GM23338 (cell line): Measurements from ENCODE around the gene PPFIBP1. TPM values are rescaled to one million over a fixed set of nuclear protein-coding genes. Genes with fewer than 3 reads are reported as not detected.

ENCODE experiments used
- ATAC-seq: fragments of 200-7000 bp; cut with Tn5 transposase; 3 replicates; pipeline ENCODE4 v1.9.1; 2020
- DNase-seq: peaks from one replicate; pipeline ENCODE4 v3.0.0-alpha.2; 2015; ENCODE audit warnings: low spot score
- H2AFZ ChIP-seq: fragments of 200-600 bp; sonication (generic); 2 replicates; pipeline ENCODE4 v1.8.0; 2016; ENCODE audit warnings: antibody characterized with exemption, mild to moderate bottlenecking, moderate library complexity
- H3F3A ChIP-seq: fragments of 200-600 bp; sonication (generic); replicated peaks from 2 replicates; pipeline ENCODE4 v1.8.0; 2017; ENCODE audit warnings: antibody characterized with exemption, mixed run types, low read depth
- H3K27ac ChIP-seq: fragments of 200-600 bp; sonication (generic); 2 replicates; pipeline ENCODE4 v1.6.1; 2016; ENCODE audit warnings: low read depth
- H3K27me3 ChIP-seq: fragments of 200-600 bp; sonication (generic); 2 replicates; pipeline ENCODE4 v1.8.0; 2016; ENCODE audit warnings: mild to moderate bottlenecking, mixed run types, moderate library complexity; ENCODE audit not compliant: insufficient read depth
- H3K36me3 ChIP-seq: fragments of 200-600 bp; sonication (generic); 2 replicates; pipeline ENCODE4 v1.8.0; 2016; ENCODE audit warnings: mild to moderate bottlenecking; ENCODE audit not compliant: insufficient read depth
- H3K4me1 ChIP-seq: fragments of 200-600 bp; sonication (generic); 2 replicates; pipeline ENCODE4 v1.8.0; 2016; ENCODE audit warnings: mild to moderate bottlenecking, moderate library complexity; ENCODE audit not compliant: insufficient read depth
- H3K4me2 ChIP-seq: fragments of 200-600 bp; sonication (generic); 2 replicates; pipeline ENCODE4 v1.7.1; 2017; ENCODE audit warnings: mixed run types
- H3K4me3 ChIP-seq: fragments of 200-600 bp; sonication (generic); 2 replicates; pipeline ENCODE4 v1.6.1; 2016; ENCODE audit warnings: mixed run types
- H3K79me2 ChIP-seq: fragments of 200-600 bp; sonication (generic); replicated peaks from 2 replicates; pipeline ENCODE4 v1.8.0; 2017; ENCODE audit warnings: mild to moderate bottlenecking; ENCODE audit not compliant: insufficient read depth
- H3K9me2 ChIP-seq: fragments of 200-600 bp; sonication (generic); 2 replicates; pipeline ENCODE4 v1.8.0; 2017; ENCODE audit not compliant: insufficient read depth
- H4K20me1 ChIP-seq: fragments of 200-600 bp; sonication (generic); replicated peaks from 2 replicates; pipeline ENCODE4 v1.8.0; 2017; ENCODE audit warnings: mild to moderate bottlenecking; ENCODE audit not compliant: insufficient read depth
- H3K27ac Mint-ChIP-seq: 2 replicates; pipeline ENCODE4 v1.8.0; 2020; ENCODE audit warnings: inconsistent platforms, mild to moderate bottlenecking, moderate library complexity, mixed read lengths
- H3K27me3 Mint-ChIP-seq: 3 replicates; pipeline ENCODE4 v1.8.0; 2022; ENCODE audit warnings: low read depth, mild to moderate bottlenecking, moderate library complexity, mixed read lengths, inconsistent platforms; ENCODE audit not compliant: insufficient read depth, poor library complexity
- H3K36me3 Mint-ChIP-seq: 3 replicates; pipeline ENCODE4 v1.8.0; 2021; ENCODE audit warnings: low read depth, mild to moderate bottlenecking, inconsistent platforms, moderate library complexity, mixed read lengths
- H3K4me1 Mint-ChIP-seq: 3 replicates; pipeline ENCODE4 v1.8.0; 2020; ENCODE audit warnings: mild to moderate bottlenecking, inconsistent platforms, mixed read lengths
- H3K4me3 Mint-ChIP-seq: 3 replicates; pipeline ENCODE4 v1.8.0; 2021; ENCODE audit warnings: moderate library complexity, mild to moderate bottlenecking, inconsistent platforms, mixed read lengths
- H3K9me3 Mint-ChIP-seq: 3 replicates; pipeline ENCODE4 v1.8.0; 2020; ENCODE audit warnings: moderate library complexity, mild to moderate bottlenecking, inconsistent platforms, mixed read lengths
- CREB1 ChIP-seq: fragments of 250-450 bp; sonication (Bioruptor Pico); IDR thresholded peaks from 2 replicates; pipeline ENCODE4 v1.5.0; 2020; ENCODE audit warnings: low read depth, mild to moderate bottlenecking, moderate library complexity
- CTCF ChIP-seq, 2 experiments: fragments of 200-600 bp in 1 of 2; sonication (generic) in 1 of 2; conservative IDR thresholded peaks; 2 replicates each; pipeline versions ENCODE4 v1.5.1 to v1.6.1; 2016 to 2017; ENCODE audit warnings: antibody characterized with exemption in 2 of 2, low read depth in 2 of 2, mild to moderate bottlenecking in 2 of 2, moderate library complexity in 1 of 2
- ETS1 ChIP-seq: IDR thresholded peaks from 2 replicates; pipeline ENCODE4 v1.6.1; 2016; ENCODE audit warnings: antibody characterized with exemption
- JUNB ChIP-seq: IDR thresholded peaks from one replicate; pipeline ENCODE4 v1.6.1; 2016; ENCODE audit warnings: antibody characterized with exemption; ENCODE audit not compliant: unreplicated experiment
- NANOG ChIP-seq: IDR thresholded peaks from 2 replicates; pipeline ENCODE4 v1.6.1; 2016; ENCODE audit warnings: antibody characterized with exemption, borderline replicate concordance
- POLR2AphosphoS5 ChIP-seq: IDR thresholded peaks from 2 replicates; pipeline ENCODE4 v1.6.1; 2016; ENCODE audit warnings: antibody characterized with exemption, low read depth
- STAT1 ChIP-seq: IDR thresholded peaks from one replicate; pipeline ENCODE4 v1.6.1; 2016; ENCODE audit warnings: antibody characterized with exemption; ENCODE audit not compliant: unreplicated experiment
- ZNF331 ChIP-seq: fragments of 250-450 bp; sonication (Bioruptor Pico); IDR thresholded peaks from 2 replicates; pipeline ENCODE4 v1.5.0; 2020; ENCODE audit warnings: low read depth, mild to moderate bottlenecking, moderate library complexity
- ZNF462 ChIP-seq: fragments of 250-450 bp; sonication (Bioruptor Pico); IDR thresholded peaks from 2 replicates; pipeline ENCODE4 v1.5.0; 2020; ENCODE audit warnings: mild to moderate bottlenecking, moderate library complexity
- polyA plus RNA-seq: library from polyadenylated mRNA; unstranded; fragments of >200 nt; fragmentation: Nextera tagmentation; extraction: Ambion mirVana; gene quantifications from 2 replicates; pipeline ENCODE4 v1.2.1, GENCODE V29; 2016
- total RNA-seq: library from RNA; depleted of rRNA; stranded (reverse); fragments of >200 nt; shearing (Covaris generic); gene quantifications from 2 replicates; pipeline ENCODE4 v1.2.3, GENCODE V29; 2014

PPFIBP1 gene
- total and polyA plus RNA-seq, 2 experiments from 2014 or later, result 33.2 to 41.9 TPM

GRCh38 chr12:27547592-27547991 lies 23.6 kb downstream of the PPFIBP1 start:
- no peak for ATAC-seq
- TF ChIP-seq JUNB (no peak), POLR2AphosphoS5 (no peak), ZNF331 (CRISPR knock-in tag) (no peak), CTCF (conservative IDR thresholded peaks at IDR 0.05; ENCODE audit: low read depth in 2 of 2) (no peak), STAT1 (no peak), CREB1 (CRISPR knock-in tag) (no peak)
- no peak for DNase-seq
- Mint-ChIP-seq H3K36me3 (0 out of 3 replicates have a peak, but pooled peaks cover 5% of the 10 kb centered on the region), H3K4me3 (no peak overlapping the region), H3K4me1 (peaks cover 26% of the 10 kb centered on the region), H3K27ac (no peak overlapping the region), H3K9me3 (no peaks in the 10 kb centered on the region), H3K27me3 (peaks cover under 1% of the 10 kb centered on the region)
- Histone ChIP-seq H3K79me2 (peaks cover 34% of the 10 kb centered on the region), H3K36me3 (no peaks in the 10 kb centered on the region), H4K20me1 (peaks cover 4% of the 10 kb centered on the region), H3K4me1 (peaks cover 11% of the 10 kb centered on the region), H3K27ac (no peak overlapping the region), H3F3A (no peaks in the 10 kb centered on the region), H3K4me3 (no peak overlapping the region), H2AFZ (no peak overlapping the region), H3K9me2 (no peaks in the 10 kb centered on the region), H3K27me3 (no peaks in the 10 kb centered on the region), H3K4me2 (no peak overlapping the region)

GRCh38 chr12:27548301-27549199 lies 24.5 kb downstream of the PPFIBP1 start:
- Mint-ChIP-seq H3K4me3 (no peak overlapping the region), H3K9me3 (no peaks in the 10 kb centered on the region), H3K27me3 (peaks cover 3% of the 10 kb centered on the region), H3K4me1 (peaks cover 31% of the 10 kb centered on the region), H3K27ac (no peak overlapping the region), H3K36me3 (0 out of 3 replicates have a peak, but pooled peaks cover 5% of the 10 kb centered on the region)
- Histone ChIP-seq H3K27me3 (no peaks in the 10 kb centered on the region), H3K79me2 (peaks cover 24% of the 10 kb centered on the region), H2AFZ (no peak overlapping the region), H3K36me3 (no peaks in the 10 kb centered on the region), H3K4me2 (no peak overlapping the region), H3K4me3 (no peak overlapping the region), H3K9me2 (no peaks in the 10 kb centered on the region), H3K27ac (no peak overlapping the region), H4K20me1 (peaks cover 4% of the 10 kb centered on the region), H3F3A (no peaks in the 10 kb centered on the region), H3K4me1 (peaks cover 11% of the 10 kb centered on the region)
- DNase-seq (no peak), ATAC-seq (no peak)
- TF ChIP-seq ZNF462 (no peak), CREB1 (CRISPR knock-in tag) (no peak), ETS1 (no peak), NANOG (no peak), STAT1 (no peak), POLR2AphosphoS5 (no peak)
